Skeletal muscle tissue (tissue), 4 donors: Measurements from ENCODE around the gene EOLA2. TPM values are rescaled to one million over a fixed set of nuclear protein-coding genes. Genes with fewer than 3 reads are reported as not detected.
A peak's percentile ranks its signal among the peaks of the same experiment; 100 is the strongest.
"Not testable (repeated sequence)": the region's sequence is repeated elsewhere in the genome, so short reads cannot be mapped to it uniquely, and the experiment has no call there.

ENCODE experiments used
- H3K27ac ChIP-seq: one replicate; pipeline ENCODE4 v1.7.0; 2013; ENCODE audit warnings: mild to moderate bottlenecking, low read depth, low read length, inconsistent platforms
- H3K27me3 ChIP-seq, 3 donors: one replicate each; pipeline ENCODE4 v1.7.0; 2013; ENCODE audit warnings: low read length in 3 of 3; ENCODE audit not compliant: control insufficient read depth in 3 of 3, insufficient read depth in 3 of 3
- H3K36me3 ChIP-seq, 3 donors: one replicate each; pipeline ENCODE4 v1.7.0; 2013; ENCODE audit warnings: low read length in 3 of 3; ENCODE audit not compliant: control insufficient read depth in 3 of 3, insufficient read depth in 3 of 3
- H3K4me1 ChIP-seq, 3 donors: one replicate each; pipeline ENCODE4 v1.7.0; 2013; ENCODE audit warnings: low read length in 3 of 3, mild to moderate bottlenecking in 3 of 3; ENCODE audit not compliant: control insufficient read depth in 3 of 3, insufficient read depth in 3 of 3
- H3K4me3 ChIP-seq, 3 donors: one replicate each; pipeline ENCODE4 v1.7.0; 2013; ENCODE audit warnings: low read length in 3 of 3
- H3K9ac ChIP-seq, 3 donors: one replicate each; pipeline ENCODE4 v1.7.0; 2013; ENCODE audit warnings: low read length in 3 of 3, mild to moderate bottlenecking in 3 of 3, moderate library complexity in 2 of 3, low read depth in 1 of 3
- H3K9me3 ChIP-seq, 3 donors: one replicate each; pipeline ENCODE4 v1.7.0; 2013; ENCODE audit warnings: low read length in 3 of 3; ENCODE audit not compliant: control insufficient read depth in 3 of 3
- total RNA-seq: library from RNA; depleted of rRNA; stranded (reverse); fragments of >200 nt; gene quantifications from one replicate; pipeline ENCODE4 v1.2.3, GENCODE V29; 2014
- donor health status: Osteomylitis.

Gene EOLA2
- total RNA-seq, 1 donor from 2014 or later, result 8.9 TPM

DNA sequence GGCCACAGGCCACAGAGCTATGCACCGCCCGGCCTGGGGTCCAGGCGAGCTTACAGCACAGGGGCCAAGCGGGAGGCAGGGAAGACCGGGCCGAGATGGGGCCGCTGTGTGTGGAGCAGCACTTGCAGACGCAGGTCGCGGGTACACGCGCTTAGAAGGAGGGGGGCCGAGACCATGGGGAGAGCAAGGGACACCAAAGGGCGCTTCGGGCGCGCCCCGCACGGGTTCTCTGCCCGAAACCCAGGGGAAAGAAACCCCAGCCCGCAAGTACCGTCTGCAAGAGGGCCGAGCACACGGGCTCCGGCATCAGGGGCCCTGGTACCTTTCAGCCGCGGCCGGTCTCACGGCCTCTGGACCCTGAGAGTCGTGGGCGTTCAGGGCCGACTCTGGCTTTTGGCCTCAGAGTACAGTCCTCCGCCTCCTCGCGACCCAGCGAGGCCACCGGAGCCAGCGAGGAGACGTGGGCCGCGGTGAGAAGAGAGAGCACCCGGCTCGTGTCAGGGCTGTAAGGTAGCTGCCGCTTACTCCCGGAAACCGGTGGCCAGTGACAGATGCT lies 342 bp downstream of the EOLA2 start:
- Histone ChIP-seq H3K27me3 (no peaks in the 10 kb centered on the region), H3K9ac (peak overlapping the region; percentile 82 to 91 (median 89)), H3K4me3 (peak overlapping the region; percentile 80 to 83 (median 81)), H3K27ac (peak overlapping the region; percentile 88), H3K4me1 (peaks cover 5 to 9% (median 8%) of the 10 kb centered on the region in 3 donors), H3K9me3 (no peaks in the 10 kb centered on the region), H3K36me3 (no peaks in the 10 kb centered on the region)

DNA sequence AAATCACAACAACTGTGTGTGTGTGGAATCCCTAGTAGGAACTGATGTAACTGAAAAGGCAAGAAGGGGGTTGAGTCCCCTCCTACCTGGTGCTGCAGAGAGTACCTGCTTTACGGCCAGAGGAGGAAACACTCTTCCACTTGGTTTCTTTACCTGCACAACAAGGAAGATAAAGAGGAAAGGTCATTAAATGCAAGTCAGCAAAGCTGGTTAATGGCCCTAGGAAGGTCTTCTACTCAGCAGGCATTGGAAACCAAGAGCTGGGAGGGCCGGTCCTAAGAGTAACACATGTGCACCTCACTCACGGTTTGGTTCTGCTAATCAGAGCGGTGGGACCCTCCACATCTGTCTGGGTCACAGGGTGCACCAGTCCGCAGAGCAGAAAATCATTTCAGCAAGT lies 963 bp downstream of the EOLA2 start:
- H3K9ac ChIP-seq, result peak overlapping the region; percentile 82 to 91 (median 89)
- not testable (repeated sequence) for H3K36me3 ChIP-seq

DNA sequence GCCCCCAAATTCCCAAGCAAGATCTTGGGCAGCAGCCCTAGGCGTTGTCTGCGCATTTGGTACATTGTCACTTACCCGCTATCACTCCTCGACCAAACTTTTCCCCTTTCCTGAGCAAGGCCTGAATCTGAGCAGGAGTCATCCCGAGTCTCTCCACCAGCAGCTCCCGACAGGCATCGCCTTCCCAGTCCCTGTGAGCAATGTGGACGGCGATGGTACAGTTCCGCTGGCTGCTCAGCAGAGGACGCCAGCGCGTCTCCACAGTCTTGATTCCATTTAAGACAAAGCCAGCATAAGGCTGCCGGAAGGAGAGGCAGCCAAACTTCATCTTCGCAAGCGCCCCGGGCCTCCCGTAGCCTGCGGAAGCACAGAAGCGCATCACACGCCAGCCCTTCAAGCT lies 4.7 kb downstream of the EOLA2 start:
- not testable (repeated sequence) for H3K9me3 ChIP-seq, H3K9ac ChIP-seq, H3K27me3 ChIP-seq, H3K36me3 ChIP-seq, H3K4me3 ChIP-seq, H3K4me1 ChIP-seq, H3K27ac ChIP-seq

More for the DNA sequence above, 963 bp downstream of the EOLA2 start:
- H3K27me3 ChIP-seq, H3K4me1 ChIP-seq, H3K9me3 ChIP-seq: not testable (repeated sequence)
- H3K4me3 ChIP-seq, result peak overlapping the region; percentile 80 to 83 (median 81)
- H3K27ac ChIP-seq, result peak overlapping the region; percentile 88

DNA sequence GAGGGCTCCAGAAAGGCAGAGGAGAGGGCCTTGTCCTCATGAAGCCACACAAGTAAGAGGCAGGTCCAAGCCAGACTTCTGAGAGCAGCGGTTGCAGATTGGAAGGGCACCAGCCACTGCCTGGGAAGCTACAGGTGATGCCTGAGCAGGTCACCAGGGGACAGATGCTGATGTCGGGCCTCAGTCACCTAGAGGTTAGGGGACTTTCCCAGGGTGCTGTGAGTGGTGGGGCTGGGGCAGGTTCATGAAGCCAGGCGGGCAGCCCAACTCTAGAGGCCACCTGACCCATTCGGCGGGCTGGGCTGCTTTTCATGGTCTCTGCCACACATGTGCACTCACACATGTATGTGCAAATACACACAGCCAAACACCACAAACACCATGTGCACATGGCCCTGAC lies 5.3 kb downstream of the EOLA2 start:
- H3K36me3 ChIP-seq, H3K4me1 ChIP-seq, H3K27me3 ChIP-seq, H3K27ac ChIP-seq, H3K9me3 ChIP-seq, H3K9ac ChIP-seq, H3K4me3 ChIP-seq: not testable (repeated sequence)

DNA sequence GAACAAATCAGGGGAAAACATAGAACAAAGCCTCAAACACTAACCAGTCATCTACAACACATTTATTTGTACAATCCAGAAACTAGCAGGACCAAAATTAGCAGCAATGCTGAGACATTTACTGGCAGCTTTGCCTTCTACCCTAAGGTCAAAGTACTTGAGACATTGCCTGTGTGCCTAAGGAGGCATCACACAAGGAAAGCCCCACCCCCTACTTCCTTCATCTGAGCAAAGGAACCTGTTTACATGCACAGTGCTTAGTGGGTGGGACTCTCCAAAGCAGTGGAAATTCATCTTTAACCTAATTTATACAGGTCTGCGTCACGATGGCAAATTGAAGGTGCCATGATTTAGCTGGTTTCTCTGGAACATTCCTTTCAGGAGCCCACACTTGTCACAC lies 6.1 kb downstream of the EOLA2 start:
- not testable (repeated sequence) for H3K27me3 ChIP-seq, H3K4me1 ChIP-seq, H3K27ac ChIP-seq, H3K9me3 ChIP-seq, H3K36me3 ChIP-seq, H3K9ac ChIP-seq, H3K4me3 ChIP-seq

DNA sequence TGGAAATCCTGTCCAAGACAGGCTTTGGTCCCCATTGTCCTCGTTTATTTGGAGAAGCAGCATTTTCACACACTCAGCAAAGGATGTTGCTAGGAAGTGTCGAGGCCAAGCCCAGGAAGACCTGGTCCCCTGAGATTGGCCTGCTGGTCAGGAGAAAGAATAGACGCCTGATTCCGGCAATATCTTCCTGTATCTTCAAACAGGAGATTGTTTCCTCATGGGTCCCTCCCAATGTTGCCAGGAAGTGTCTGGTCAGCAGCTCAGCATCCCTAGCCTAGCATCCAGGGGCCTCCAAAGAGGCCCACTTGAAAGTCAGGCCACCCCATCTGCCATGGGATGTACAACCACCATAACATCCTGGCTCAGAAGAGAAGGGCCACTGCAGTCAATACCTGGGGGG lies 6.9 kb downstream of the EOLA2 start:
- H3K4me3 ChIP-seq, H3K9me3 ChIP-seq, H3K27me3 ChIP-seq, H3K4me1 ChIP-seq, H3K36me3 ChIP-seq, H3K27ac ChIP-seq, H3K9ac ChIP-seq: not testable (repeated sequence)

DNA sequence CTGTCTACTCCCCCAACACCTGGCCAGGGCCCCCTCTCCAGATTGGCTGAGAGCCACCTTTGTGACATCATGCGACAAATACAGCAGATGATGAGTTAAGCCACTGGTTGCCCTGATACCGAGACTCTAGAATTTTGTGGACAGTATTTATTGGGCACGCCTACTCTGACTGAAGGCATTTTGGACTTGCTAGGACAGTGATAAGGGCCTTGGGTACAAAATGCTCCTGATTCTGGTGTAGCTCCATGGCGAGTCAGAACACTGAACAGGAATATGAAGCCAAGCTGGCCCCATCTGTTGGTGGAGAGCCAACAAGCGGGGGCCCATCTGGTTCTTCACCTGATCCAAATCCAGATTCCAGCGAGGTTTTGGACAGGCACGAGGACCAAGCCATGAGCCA lies 8.9 kb downstream of the EOLA2 start, which contains the start of gene HSFX4:
TSS of gene HSFX4 (plus strand) at position 174 of the 400 bp plus-strand sequence. CDS start at position 246, 72 bp downstream.
- H3K9me3 ChIP-seq, H3K4me3 ChIP-seq, H3K9ac ChIP-seq, H3K27ac ChIP-seq, H3K36me3 ChIP-seq, H3K4me1 ChIP-seq, H3K27me3 ChIP-seq: not testable (repeated sequence)

DNA sequence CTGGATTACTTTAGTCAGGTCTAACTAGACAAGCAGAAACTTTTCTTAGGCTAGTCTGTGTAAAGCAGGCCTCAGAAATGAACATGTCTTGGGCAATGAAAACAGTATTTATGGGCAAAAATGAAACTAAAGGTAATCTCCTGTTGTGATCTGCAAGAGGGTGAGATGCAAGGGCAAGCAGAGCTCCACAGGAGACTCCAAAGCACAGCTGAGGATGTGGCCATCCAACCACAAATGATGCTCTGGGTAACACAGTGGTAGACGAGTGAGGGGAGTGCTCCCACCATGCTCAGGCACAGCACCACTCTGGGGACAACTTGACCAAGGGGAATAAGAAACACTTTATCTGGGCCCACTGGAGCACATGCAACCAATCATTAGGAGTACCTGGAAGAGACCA lies 9.7 kb downstream of the EOLA2 start:
- not testable (repeated sequence) for H3K4me1 ChIP-seq, H3K4me3 ChIP-seq, H3K36me3 ChIP-seq, H3K27me3 ChIP-seq, H3K9ac ChIP-seq, H3K9me3 ChIP-seq, H3K27ac ChIP-seq

DNA sequence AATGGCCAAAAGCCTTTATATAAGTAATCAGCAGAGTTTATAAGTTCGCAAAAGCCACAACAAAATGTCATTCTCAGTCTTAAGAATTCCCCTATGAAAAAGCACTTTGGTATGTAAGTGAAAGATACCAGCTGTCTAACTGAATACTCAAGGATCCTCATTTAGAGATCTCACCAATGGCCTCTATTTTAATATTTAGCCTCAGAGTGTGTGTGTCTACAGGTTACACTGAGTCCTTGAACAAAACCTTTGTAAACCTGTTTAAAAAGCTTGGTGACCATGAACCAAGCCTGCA lies 10.4 kb downstream of the EOLA2 start:
- H3K4me3 ChIP-seq, H3K36me3 ChIP-seq, H3K4me1 ChIP-seq, H3K27me3 ChIP-seq, H3K27ac ChIP-seq, H3K9me3 ChIP-seq, H3K9ac ChIP-seq: not testable (repeated sequence)

DNA sequence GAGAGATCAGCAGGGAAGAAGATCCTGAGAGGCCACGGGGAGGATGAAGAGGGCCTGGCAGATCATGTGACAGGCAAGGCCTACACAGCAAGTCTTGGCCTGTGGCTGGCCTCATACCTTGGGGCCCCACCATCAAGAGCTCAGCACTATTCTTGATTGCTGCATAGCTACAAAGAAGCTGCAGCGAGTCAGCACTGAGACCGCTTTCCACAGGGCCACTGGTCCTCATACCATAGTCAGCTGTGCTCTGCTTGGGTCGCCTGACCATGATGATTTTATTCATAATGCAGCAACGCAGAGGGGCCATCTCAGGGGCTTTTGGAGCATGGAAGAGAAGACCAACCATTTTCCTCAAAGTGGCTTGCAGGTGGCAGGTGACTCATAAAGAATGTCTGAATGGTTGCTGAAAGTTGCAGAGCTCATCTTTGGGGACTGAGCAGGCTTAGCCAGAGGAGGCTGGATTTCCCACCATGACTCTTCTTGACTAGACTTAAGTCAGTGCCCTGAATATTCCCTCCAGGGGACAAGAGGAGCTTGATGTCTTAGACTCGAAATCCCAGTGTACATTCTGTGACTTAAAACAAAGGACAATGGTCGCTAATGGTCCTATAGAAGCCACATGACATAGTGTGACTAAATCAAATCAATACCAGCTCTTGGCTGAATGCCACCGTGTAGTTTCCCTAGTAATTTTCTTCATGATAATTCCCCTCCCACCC lies 10.9 kb downstream of the EOLA2 start:
- not testable (repeated sequence) for H3K4me1 ChIP-seq, H3K36me3 ChIP-seq, H3K4me3 ChIP-seq, H3K27ac ChIP-seq, H3K9ac ChIP-seq, H3K9me3 ChIP-seq, H3K27me3 ChIP-seq
